ENCODE results near the gene RFC2. TPM values are rescaled to one million over a fixed set of nuclear protein-coding genes. Genes with fewer than 3 reads are reported as not detected.
A peak's percentile ranks its signal among the peaks of the same experiment; 100 is the strongest.
"Not testable (repeated sequence)": the region's sequence is repeated elsewhere in the genome, so short reads cannot be mapped to it uniquely, and the experiment has no call there.

The RFC2 gene
- total RNA-seq, 1 donor = 35.5 TPM

GRCh38 chr7:74253331-74253730, 868 bp downstream of the RFC2 start:
- DNase-seq (ENCODE audit: low read depth in 2 of 3, low spot score in 2 of 3) = no peak

GRCh38 chr7:74252893-74253292, 1.3 kb downstream of the RFC2 start:
- no peak for DNase-seq (ENCODE audit: low read depth in 2 of 3, low spot score in 2 of 3)

GRCh38 chr7:74249058-74249457, 5.1 kb downstream of the RFC2 start:
- DNase-seq (ENCODE audit: low read depth in 2 of 3, low spot score in 2 of 3) = not testable (repeated sequence)

- no peak for DNase-seq (ENCODE audit: low read depth in 2 of 3, low spot score in 2 of 3)
Measured at GRCh38 chr7:74248156-74248555, 6.0 kb downstream of the RFC2 start.

GRCh38 chr7:74246497-74246896, 7.7 kb downstream of the RFC2 start:
- no peak for DNase-seq (ENCODE audit: low read depth in 2 of 3, low spot score in 2 of 3)

GRCh38 chr7:74242122-74242443, 12.1 kb downstream of the RFC2 start:
- no peak for DNase-seq (ENCODE audit: low read depth in 2 of 3, low spot score in 2 of 3)

- no peak for DNase-seq (ENCODE audit: low read depth in 2 of 3, low spot score in 2 of 3)
Measured at GRCh38 chr7:74240482-74240881, 13.7 kb downstream of the RFC2 start.

- DNase-seq (ENCODE audit: low read depth in 2 of 3, low spot score in 2 of 3) = no peak
Measured at GRCh38 chr7:74236284-74236683, 17.9 kb downstream of the RFC2 start.

GRCh38 chr7:74235518-74236268, 18.5 kb downstream of the RFC2 start:
- no peak for DNase-seq (ENCODE audit: low read depth in 2 of 3, low spot score in 2 of 3)

- peak in 2 of 3 donors; percentile 43 to 66 for DNase-seq (ENCODE audit: low read depth in 2 of 3, low spot score in 2 of 3)
Measured at GRCh38 chr7:74233655-74234285, 20.4 kb downstream of the RFC2 start.

- no peak for DNase-seq (ENCODE audit: low read depth in 2 of 3, low spot score in 2 of 3)
Measured at GRCh38 chr7:74231232-74231590, 23.0 kb downstream of the RFC2 start.

GRCh38 chr7:74230446-74231231, 23.6 kb downstream of the RFC2 start:
- DNase-seq (ENCODE audit: low read depth in 2 of 3, low spot score in 2 of 3) = no peak

GRCh38 chr7:74228951-74229900, 25.0 kb downstream of the RFC2 start:
- DNase-seq (ENCODE audit: low read depth in 2 of 3, low spot score in 2 of 3) = no peak

GRCh38 chr7:74226633-74227032, 27.6 kb downstream of the RFC2 start:
- DNase-seq (ENCODE audit: low read depth in 2 of 3, low spot score in 2 of 3) = peak in 1 of 3 donors; percentile 44

GRCh38 chr7:74225400-74225799, 28.8 kb downstream of the RFC2 start:
- no peak for DNase-seq (ENCODE audit: low read depth in 2 of 3, low spot score in 2 of 3)

- not testable (repeated sequence) for DNase-seq (ENCODE audit: low read depth in 2 of 3, low spot score in 2 of 3)
Measured at GRCh38 chr7:74224907-74225306, 29.3 kb downstream of the RFC2 start.

- no peak for DNase-seq (ENCODE audit: low read depth in 2 of 3, low spot score in 2 of 3)
Measured at GRCh38 chr7:74224511-74224832, 29.7 kb downstream of the RFC2 start.

GRCh38 chr7:74223711-74224510, 30.3 kb downstream of the RFC2 start:
- no peak for DNase-seq (ENCODE audit: low read depth in 2 of 3, low spot score in 2 of 3)

- no peak for DNase-seq (ENCODE audit: low read depth in 2 of 3, low spot score in 2 of 3)
Measured at GRCh38 chr7:74222851-74223710, 31.1 kb downstream of the RFC2 start.
